ENCODE results near the gene AZGP1.
"Not testable (repeated sequence)": the region's sequence is repeated elsewhere in the genome, so short reads cannot be mapped to it uniquely, and the experiment has no call there.

Gene AZGP1

GRCh38 chr7:99952649-99953048 is 23.2 kb downstream of the AZGP1 start:
- DNase-seq (ENCODE audit: extremely low read depth in 1 of 2, low read depth in 1 of 2): not testable (repeated sequence)

- DNase-seq (ENCODE audit: extremely low read depth in 1 of 2, low read depth in 1 of 2): not testable (repeated sequence)
Observed at GRCh38 chr7:99950819-99951218, 25.0 kb downstream of the AZGP1 start.

- DNase-seq (ENCODE audit: extremely low read depth in 1 of 2, low read depth in 1 of 2): no peak
Observed at GRCh38 chr7:99949645-99950228, 26.1 kb downstream of the AZGP1 start.

DNA sequence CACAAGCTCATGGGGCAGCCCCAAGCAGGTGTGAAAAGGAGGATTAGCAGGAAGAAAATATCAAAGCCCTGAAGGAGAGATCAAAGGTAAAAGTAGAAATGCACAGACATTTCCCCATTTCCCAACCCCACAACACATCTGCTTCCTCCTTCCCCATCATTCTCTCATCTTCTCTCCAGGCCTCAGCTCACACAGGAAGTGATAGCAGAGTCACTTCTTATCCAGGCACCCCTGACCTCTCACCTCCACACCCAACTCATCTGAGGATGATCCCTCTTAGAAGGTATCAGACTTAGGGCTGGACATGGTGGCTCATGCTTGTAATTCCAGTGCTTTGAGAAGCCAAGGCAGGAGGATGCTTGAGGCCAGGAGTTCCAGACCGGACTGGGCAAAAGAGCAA is 28.2 kb downstream of the AZGP1 start:
- no peak for DNase-seq (ENCODE audit: extremely low read depth in 1 of 2, low read depth in 1 of 2)

DNA sequence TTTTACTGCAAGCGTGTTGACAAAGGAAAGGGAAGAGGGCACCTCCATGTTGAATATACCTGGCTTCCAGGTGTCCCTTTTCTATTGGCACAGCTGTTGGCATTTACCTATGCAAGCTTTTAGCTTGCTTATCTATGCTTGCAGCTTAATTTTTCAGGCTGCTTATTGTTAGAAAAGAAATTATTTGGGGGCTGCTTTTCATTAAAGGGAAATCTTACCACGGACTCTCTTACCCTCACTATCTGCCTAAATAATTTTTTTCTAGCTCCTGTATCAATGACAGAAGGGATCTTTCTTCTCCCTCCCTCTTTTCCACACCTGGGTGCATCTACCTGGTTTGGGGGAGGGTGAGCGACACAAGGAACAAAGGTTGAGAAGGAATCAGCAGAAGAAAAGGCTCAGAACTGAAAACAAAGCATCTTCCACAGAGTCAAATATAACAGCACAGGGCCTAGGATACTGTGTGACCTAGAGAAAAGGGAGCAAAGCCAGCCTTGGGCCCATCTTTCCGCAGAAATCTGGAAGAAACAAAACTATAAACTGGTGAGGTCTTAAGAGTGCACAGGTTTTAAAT is 31.2 kb downstream of the AZGP1 start:
- no peak for DNase-seq (ENCODE audit: extremely low read depth in 1 of 2, low read depth in 1 of 2)

GRCh38 chr7:99943641-99944496 is 32.0 kb downstream of the AZGP1 start:
- DNase-seq (ENCODE audit: extremely low read depth in 1 of 2, low read depth in 1 of 2): no peak

DNA sequence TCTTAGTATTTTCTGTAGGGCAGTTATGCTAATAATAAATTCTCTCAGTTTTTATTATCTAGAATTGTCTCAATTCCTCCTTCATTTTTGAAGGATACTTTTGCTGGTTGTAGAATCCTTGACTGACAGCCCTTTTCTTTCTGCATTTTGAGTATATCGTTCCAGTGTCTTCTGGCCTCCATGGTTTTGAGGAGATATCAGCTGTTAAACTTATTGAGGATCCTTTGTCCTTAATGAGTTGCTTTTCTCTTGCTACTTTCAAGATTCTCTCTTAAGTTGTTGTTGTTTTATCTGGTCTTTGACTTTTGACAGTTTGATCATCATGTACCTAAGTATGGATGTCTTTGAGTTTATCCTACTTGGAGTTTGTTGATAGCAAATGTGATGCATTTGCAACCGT is 37.5 kb downstream of the AZGP1 start:
- DNase-seq (ENCODE audit: extremely low read depth in 1 of 2, low read depth in 1 of 2): no peak

GRCh38 chr7:99935009-99935408 is 40.8 kb downstream of the AZGP1 start:
- not testable (repeated sequence) for DNase-seq (ENCODE audit: extremely low read depth in 1 of 2, low read depth in 1 of 2)

GRCh38 chr7:99930376-99930775 is 45.5 kb downstream of the AZGP1 start:
- no peak for DNase-seq (ENCODE audit: extremely low read depth in 1 of 2, low read depth in 1 of 2)

GRCh38 chr7:99929730-99930053 is 46.1 kb downstream of the AZGP1 start:
- no peak for DNase-seq (ENCODE audit: extremely low read depth in 1 of 2, low read depth in 1 of 2)

- DNase-seq (ENCODE audit: extremely low read depth in 1 of 2, low read depth in 1 of 2): no peak
Observed at GRCh38 chr7:99928994-99929729, 46.7 kb downstream of the AZGP1 start, which contains the start of gene GJC3. TSS of gene GJC3 (minus strand) at chr7:99929620. CDS start at chr7:99929620, 0 bp downstream.

DNA sequence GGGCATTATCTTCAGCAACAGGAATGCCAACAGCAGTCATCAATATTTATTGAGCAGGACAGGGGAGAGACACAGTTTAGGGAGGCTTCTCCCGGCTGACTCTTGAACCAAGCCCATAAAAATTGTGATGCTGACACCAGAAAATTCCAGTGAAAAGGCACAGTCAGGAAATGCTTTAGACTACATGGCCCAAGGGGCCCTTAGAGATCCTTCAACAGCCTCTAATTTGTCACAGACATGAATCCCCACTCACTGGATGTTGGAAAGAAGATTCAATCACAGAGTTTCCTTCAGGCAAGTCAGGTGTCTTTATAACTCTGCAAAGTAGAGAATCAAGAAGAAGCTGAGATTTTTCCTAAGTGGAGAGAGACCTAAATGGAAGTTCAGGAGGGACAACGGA is 47.6 kb downstream of the AZGP1 start:
- DNase-seq (ENCODE audit: extremely low read depth in 1 of 2, low read depth in 1 of 2): no peak

- DNase-seq (ENCODE audit: extremely low read depth in 1 of 2, low read depth in 1 of 2): no peak
Observed at GRCh38 chr7:99927536-99927935, 48.3 kb downstream of the AZGP1 start.

- no peak for DNase-seq (ENCODE audit: extremely low read depth in 1 of 2, low read depth in 1 of 2)
Observed at GRCh38 chr7:99926321-99926720, 49.5 kb downstream of the AZGP1 start.

GRCh38 chr7:99923200-99923599 is 52.6 kb downstream of the AZGP1 start:
- DNase-seq (ENCODE audit: extremely low read depth in 1 of 2, low read depth in 1 of 2): no peak

GRCh38 chr7:99920149-99920548 is 55.7 kb downstream of the AZGP1 start:
- no peak for DNase-seq (ENCODE audit: extremely low read depth in 1 of 2, low read depth in 1 of 2)

DNA sequence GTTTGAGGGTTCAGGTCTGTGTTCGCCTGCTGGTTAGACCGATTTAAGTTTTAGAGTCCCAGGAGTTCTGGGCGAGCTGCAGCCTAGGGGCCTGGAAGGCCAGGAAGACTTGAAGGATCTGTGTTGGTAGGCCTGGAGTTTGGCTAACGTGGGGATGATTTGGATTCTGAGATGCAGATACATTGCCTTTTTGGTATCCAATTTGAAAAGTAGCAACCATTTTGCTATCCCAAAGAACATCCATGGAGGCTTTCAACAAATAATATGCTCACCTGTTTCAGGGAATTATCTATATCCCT is 56.1 kb downstream of the AZGP1 start:
- DNase-seq (ENCODE audit: extremely low read depth in 1 of 2, low read depth in 1 of 2): no peak

DNA sequence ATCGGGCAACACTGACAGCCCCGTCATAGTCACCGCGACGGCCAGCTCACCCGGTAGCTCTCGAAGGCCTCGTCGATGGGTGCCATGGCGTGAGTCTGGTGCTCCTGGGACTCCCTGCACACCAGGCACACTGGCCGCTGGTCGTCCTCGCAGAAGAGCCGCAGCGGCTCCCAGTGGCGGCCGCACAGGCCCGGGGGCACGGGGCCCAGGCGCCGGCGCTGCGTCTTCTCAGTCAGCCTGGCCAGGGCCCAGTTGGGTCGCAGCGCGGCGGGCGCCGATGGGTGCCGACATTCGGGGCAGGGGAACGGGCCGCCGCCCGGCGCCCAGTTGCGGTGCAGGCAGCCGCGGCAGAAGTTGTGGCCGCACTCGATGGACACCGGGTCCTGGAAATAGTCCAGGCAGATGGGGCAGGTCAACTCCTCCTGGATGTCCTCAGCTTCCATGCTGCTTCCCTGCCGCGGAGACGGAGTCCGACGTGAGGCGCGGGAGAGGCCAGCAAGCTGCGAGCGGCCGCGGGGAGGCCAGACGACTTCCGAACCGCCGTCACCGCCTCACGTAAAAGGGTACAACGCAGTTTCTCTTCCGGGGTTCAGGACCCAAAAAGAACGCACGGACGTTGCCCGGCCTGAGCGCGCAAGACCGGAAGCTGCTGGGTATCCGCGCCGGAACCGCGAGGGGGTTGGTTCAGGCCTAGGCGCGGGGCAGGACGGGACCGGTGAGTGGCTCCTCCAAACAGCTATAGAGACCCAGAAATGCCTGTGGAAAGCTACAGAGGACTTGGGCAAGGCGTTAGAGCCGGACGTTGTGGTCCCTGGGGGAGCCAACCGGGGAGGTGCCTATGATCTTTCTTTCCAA is 56.6 kb downstream of the AZGP1 start, which contains the start of gene TRIM4:
Gene TRIM4, minus strand, starts transcription at position 572 of the 855 bp plus-strand sequence. Its CDS starts 129 bp downstream, at position 443.
- peak; percentile 67 to 76 for DNase-seq (ENCODE audit: extremely low read depth in 1 of 2, low read depth in 1 of 2)

Measured in activated CD8-positive, alpha-beta memory T cell treated with anti-CD3 and anti-CD28 coated beads for 1 hour (primary cell).